ENCODE results near the gene SLC66A1. TPM values are rescaled to one million over a fixed set of nuclear protein-coding genes. Genes with fewer than 3 reads are reported as not detected.

Gene SLC66A1
- total and polyA plus RNA-seq, 2 of the 13 experiments (the other 11 are each of a cell fraction or from before 2014, with no cell fraction given), result 15.4 to 18.9 TPM

GRCh38 chr1:19311931-19312781 lies at the start of gene SLC66A1, which contains the start of gene AKR7A2 (continued):
- no peak for TF ChIP-seq KIAA2018 (CRISPR knock-in tag; IDR thresholded peaks at IDR 0.05; ENCODE audit: borderline replicate concordance)
- TF ChIP-seq MXI1 (IDR thresholded peaks at IDR 0.05; ENCODE audit: borderline replicate concordance, low read depth, low read length), result peak; percentile 86; the same call in 1 of the 3 replicates
- TF ChIP-seq MXD1 (CRISPR knock-in tag; IDR thresholded peaks at IDR 0.05), result peak; percentile 28
- TF ChIP-seq JARID2 (CRISPR knock-in tag; IDR thresholded peaks at IDR 0.05; ENCODE audit: insufficient replicate concordance), result peak; percentile 54
- peak; percentile 17 for TF ChIP-seq IKZF4 (CRISPR knock-in tag; IDR thresholded peaks at IDR 0.05; ENCODE audit: borderline replicate concordance, low read depth, not compliant biosample characterization)
- 0 out of 2 replicates have a peak, but pooled peaks have one; percentile 67 for TF ChIP-seq ZNF746 (CRISPR knock-in tag; IDR thresholded peaks at IDR 0.05)
- TF ChIP-seq PAX8 (CRISPR knock-in tag; IDR thresholded peaks at IDR 0.05; ENCODE audit: borderline replicate concordance), result 0 out of 2 replicates have a peak, but pooled peaks have one; percentile 60
- TF ChIP-seq, protein P1, sequence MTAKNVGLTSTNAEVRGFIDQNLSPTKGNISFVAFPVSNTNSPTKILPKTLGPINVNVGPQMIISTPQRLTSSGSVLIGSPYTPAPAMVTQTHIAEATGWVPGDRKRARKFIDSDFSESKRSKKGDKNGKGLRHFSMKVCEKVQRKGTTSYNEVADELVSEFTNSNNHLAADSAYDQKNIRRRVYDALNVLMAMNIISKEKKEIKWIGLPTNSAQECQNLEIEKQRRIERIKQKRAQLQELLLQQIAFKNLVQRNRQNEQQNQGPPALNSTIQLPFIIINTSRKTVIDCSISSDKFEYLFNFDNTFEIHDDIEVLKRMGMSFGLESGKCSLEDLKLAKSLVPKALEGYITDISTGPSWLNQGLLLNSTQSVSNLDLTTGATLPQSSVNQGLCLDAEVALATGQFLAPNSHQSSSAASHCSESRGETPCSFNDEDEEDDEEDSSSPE (CRISPR knock-in tag; IDR thresholded peaks at IDR 0.05), result peak; percentile 74
- no peak for TF ChIP-seq ZKSCAN5 (CRISPR knock-in tag; IDR thresholded peaks at IDR 0.05)
- TF ChIP-seq, protein P2, sequence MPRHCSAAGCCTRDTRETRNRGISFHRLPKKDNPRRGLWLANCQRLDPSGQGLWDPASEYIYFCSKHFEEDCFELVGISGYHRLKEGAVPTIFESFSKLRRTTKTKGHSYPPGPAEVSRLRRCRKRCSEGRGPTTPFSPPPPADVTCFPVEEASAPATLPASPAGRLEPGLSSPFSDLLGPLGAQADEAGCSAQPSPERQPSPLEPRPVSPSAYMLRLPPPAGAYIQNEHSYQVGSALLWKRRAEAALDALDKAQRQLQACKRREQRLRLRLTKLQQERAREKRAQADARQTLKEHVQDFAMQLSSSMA (CRISPR knock-in tag; IDR thresholded peaks at IDR 0.05), result no peak; the same call in 1 of the 2 replicates
- 0 out of 2 replicates have a peak, but pooled peaks have one; percentile 16 for TF ChIP-seq ZNF225 (CRISPR knock-in tag; IDR thresholded peaks at IDR 0.05)
- TF ChIP-seq SALL2 (CRISPR knock-in tag; IDR thresholded peaks at IDR 0.05), result peak; percentile 65; the same call in 1 of the 2 replicates
- peak; percentile 86; the same call in 1 of the 2 replicates for TF ChIP-seq YEATS4 (CRISPR knock-in tag; IDR thresholded peaks at IDR 0.05; ENCODE audit: borderline replicate concordance)
- TF ChIP-seq TOPORS (CRISPR knock-in tag; IDR thresholded peaks at IDR 0.05), result no peak
- TF ChIP-seq DNMT3B (CRISPR knock-in tag; conservative IDR thresholded peaks at IDR 0.05), result 0 out of 2 replicates have a peak, but pooled peaks have one; percentile 10
- no peak for TF ChIP-seq TARDBP (CRISPR knock-in tag; IDR thresholded peaks at IDR 0.05)
- TF ChIP-seq TEAD2 (CRISPR knock-in tag; IDR thresholded peaks at IDR 0.05), result no peak
- peak; percentile 24 for TF ChIP-seq HOXD1 (CRISPR knock-in tag; IDR thresholded peaks at IDR 0.05)

Measured in HepG2 (cell line).